HepG2 (cell line): Measurements from ENCODE around the gene STARD8. TPM values are rescaled to one million over a fixed set of nuclear protein-coding genes. Genes with fewer than 3 reads are reported as not detected.

Experiments used
- ATAC-seq: fragments of 200-7000 bp; cut with Tn5 transposase; 3 replicates; pipeline ENCODE4 v1.9.1; 2020; ENCODE audit warnings: mild to moderate bottlenecking, moderate library complexity
- BruUV-seq: library from RNA; stranded (reverse); fragments of 400-500 nt; replicated peaks from 2 replicates; lab custom pipeline; 2021; lab: Mats Ljungman, UMichigan
- CTCF ChIA-PET: fragments of 300-600 bp; formaldehyde crosslinking; extraction: SDS; loops from one replicate; lab custom pipeline; 2021; ENCODE audit warnings: low total read pairs, inconsistent platforms, low intra/inter-chr PET ratio; lab: Yijun Ruan, JAX
- POLR2A ChIA-PET: fragments of 350-600 bp; sonication (Branson Sonifier 250); formaldehyde crosslinking; loops from one replicate; lab custom pipeline; 2020; ENCODE audit warnings: antibody characterized with exemption, inconsistent platforms; lab: Yijun Ruan, JAX
- DNase-seq: peaks from one replicate; pipeline ENCODE4 v3.0.0-alpha.2; 2015; ENCODE audit warnings: low spot score
- FAIRE-seq: peaks from 3 replicates; lab custom pipeline; 2011; peaks lifted over from hg19 to GRCh38; lab: Jason Lieb, UNC
- H2AFZ ChIP-seq: one replicate; pipeline ENCODE4 v1.6.1; 2011; ENCODE audit warnings: low read length, inconsistent platforms
- H3K27ac ChIP-seq: fragments of 300-600 bp; 3 replicates; pipeline ENCODE4 v1.8.0; 2011; ENCODE audit warnings: mixed run types, mild to moderate bottlenecking, mixed read lengths, low read length, inconsistent platforms; ENCODE audit not compliant: insufficient read depth; ENCODE audit errors: extremely low read length
- H3K27me3 ChIP-seq, 2 experiments: fragments of 200-600 bp in 1 of 2; 2 replicates in 1 of 2; 3 replicates in 1 of 2; pipeline versions ENCODE4 v1.6.0 to v1.8.0; 2011; ENCODE audit warnings: low read length in 2 of 2, mild to moderate bottlenecking in 2 of 2, moderate library complexity in 2 of 2, inconsistent platforms in 1 of 2; ENCODE audit not compliant: insufficient read depth in 2 of 2, control insufficient read depth in 1 of 2
- H3K36me3 ChIP-seq, 2 experiments: fragments of 200-600 bp in 1 of 2; replicated peaks in 1 of 2; 2 replicates in 1 of 2; 3 replicates in 1 of 2; pipeline versions ENCODE4 v1.5.1 to v1.8.0; 2011; ENCODE audit warnings: low read length in 2 of 2, inconsistent platforms in 1 of 2; ENCODE audit not compliant: insufficient read depth in 2 of 2, control insufficient read depth in 1 of 2
- H3K4me1 ChIP-seq: 2 replicates; pipeline ENCODE4 v1.5.1; 2012; ENCODE audit warnings: low read length, inconsistent platforms; ENCODE audit not compliant: insufficient read depth
- H3K4me2 ChIP-seq: 2 replicates; pipeline ENCODE4 v1.6.0; 2011; ENCODE audit warnings: low read depth, low read length, inconsistent platforms
- H3K4me3 ChIP-seq, 3 experiments: fragments of 200-600 bp in 1 of 3; sonication (generic), shearing (Covaris generic) in 1 of 3; replicated peaks in 1 of 3; 2 replicates each; pipeline ENCODE4 v1.5.1; 2011 to 2016; ENCODE audit warnings: low read length in 3 of 3, inconsistent platforms in 2 of 3, low read depth in 2 of 3, mild to moderate bottlenecking in 2 of 3, control low read depth in 1 of 3, mixed read lengths in 1 of 3; ENCODE audit not compliant: insufficient read depth in 1 of 3
- H3K79me2 ChIP-seq: one replicate; pipeline ENCODE4 v1.6.1; 2011; ENCODE audit warnings: low read length, inconsistent platforms; ENCODE audit not compliant: insufficient read depth
- H3K9ac ChIP-seq: 2 replicates; pipeline ENCODE4 v1.6.0; 2011; ENCODE audit warnings: mild to moderate bottlenecking, low read depth, low read length, inconsistent platforms; ENCODE audit not compliant: insufficient read depth
- H3K9me3 ChIP-seq: 2 replicates; pipeline ENCODE4 v1.5.1; 2012; ENCODE audit warnings: mild to moderate bottlenecking, low read length
- H4K20me1 ChIP-seq: 2 replicates; pipeline ENCODE4 v1.6.0; 2011; ENCODE audit warnings: inconsistent platforms, mild to moderate bottlenecking, low read length, moderate library complexity; ENCODE audit not compliant: insufficient read depth
- ZNF430 ChIP-seq: sonication (generic); formaldehyde crosslinking; IDR thresholded peaks from 2 replicates; pipeline ENCODE4 v1.9.0; 2021; ENCODE audit warnings: mild to moderate bottlenecking, missing genetic modification reagents
- ZNF816 ChIP-seq: sonication (generic); formaldehyde crosslinking; IDR thresholded peaks from 2 replicates; pipeline ENCODE4 v1.8.0; 2022; ENCODE audit warnings: missing genetic modification reagents, mild to moderate bottlenecking, borderline replicate concordance
- WGBS: methylation state at CpG from one replicate; pipeline ENCODE4 v1.1.6; 2017; ENCODE audit warnings: low lambda C conversion rate; 5-methylcytosine and 5-hydroxymethylcytosine counted together
- in situ Hi-C: cut with HindIII; loops from 2 replicates; pipeline ENCODE4 v1.10.0; 2017; ENCODE audit warnings: low pct_unique_long_range_greater_than_20kb; ENCODE audit not compliant: extremely low pct_ligation_motif_present
- intact Hi-C: fragments of 100-400 bp; cut with micrococcal nuclease; formaldehyde crosslinking; loops from one replicate; pipeline ENCODE4 v1.10.0; 2022; ENCODE audit not compliant: unreplicated experiment
- polyA plus RNA-seq, 8 experiments: library from polyadenylated mRNA; depleted of rRNA in 3 of 8; stranded (reverse) in 7 of 8; unstranded in 1 of 8; fragments of >200 nt; fragmentation: Illumina TruSeq in 4 of 8; extraction: Trizol in 4 of 8; gene quantifications; 2 replicates each; pipeline versions ENCODE4 v1.2.1 to v1.2.3, GENCODE V29; 2011 to 2016; ENCODE audit warnings: low read depth in 4 of 8, missing spikeins in 1 of 8, mixed read lengths in 1 of 8; ENCODE audit not compliant: insufficient read depth in 1 of 8
- total RNA-seq, 5 experiments: library from RNA; depleted of rRNA; stranded (reverse); fragments of >200 nt; fragmentation: Illumina TruSeq; extraction: Trizol; gene quantifications; 2 replicates each; pipeline ENCODE4 v1.2.3, GENCODE V29; 2016; ENCODE audit warnings: low read depth in 1 of 5
- TF ChIP-seq, protein P1 (sequence below): sonication (generic); formaldehyde crosslinking; IDR thresholded peaks from 2 replicates; pipeline ENCODE4 v1.4.0; 2020; ENCODE audit warnings: missing genetic modification reagents

Gene STARD8
- total and polyA plus RNA-seq, 2 of the 13 experiments (the other 11 are each of a cell fraction or from before 2014, with no cell fraction given) = 0.02 to 0.09 TPM

DNA sequence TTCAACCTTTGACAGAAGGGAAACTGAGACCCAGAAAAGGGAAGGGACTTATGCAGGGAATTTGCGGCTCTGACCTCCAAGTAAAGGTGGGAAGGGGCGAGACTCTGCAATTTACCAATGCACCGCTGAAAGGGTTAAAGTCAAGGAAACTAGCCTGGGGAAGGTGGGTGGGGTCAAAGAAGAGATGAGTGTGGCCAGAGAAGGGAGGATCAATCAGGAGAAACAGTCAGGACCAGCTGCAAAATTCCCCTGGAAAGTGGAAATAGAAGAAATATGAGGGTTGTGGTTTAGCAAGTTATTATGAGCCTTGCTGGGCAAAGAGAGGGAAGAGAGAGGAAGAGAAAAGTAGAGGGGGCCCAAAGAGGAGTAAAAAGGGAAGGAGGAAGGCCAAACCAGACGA, 30.5 kb downstream of the STARD8 start:
- Histone ChIP-seq H3K4me3 (no peak overlapping the region), H3K27ac (no peak overlapping the region), H3K9me3 (no peaks in the 10 kb centered on the region), H3K4me1 (no peaks in the 10 kb centered on the region), H3K4me2 (no peak overlapping the region), H3K79me2 (no peaks in the 10 kb centered on the region), H3K9ac (no peak overlapping the region), H3K27me3 (no peaks in the 10 kb centered on the region), H3K36me3 (no peaks in the 10 kb centered on the region), H2AFZ (no peak overlapping the region), H4K20me1 (no peaks in the 10 kb centered on the region)
- TF ChIP-seq, protein P1, sequence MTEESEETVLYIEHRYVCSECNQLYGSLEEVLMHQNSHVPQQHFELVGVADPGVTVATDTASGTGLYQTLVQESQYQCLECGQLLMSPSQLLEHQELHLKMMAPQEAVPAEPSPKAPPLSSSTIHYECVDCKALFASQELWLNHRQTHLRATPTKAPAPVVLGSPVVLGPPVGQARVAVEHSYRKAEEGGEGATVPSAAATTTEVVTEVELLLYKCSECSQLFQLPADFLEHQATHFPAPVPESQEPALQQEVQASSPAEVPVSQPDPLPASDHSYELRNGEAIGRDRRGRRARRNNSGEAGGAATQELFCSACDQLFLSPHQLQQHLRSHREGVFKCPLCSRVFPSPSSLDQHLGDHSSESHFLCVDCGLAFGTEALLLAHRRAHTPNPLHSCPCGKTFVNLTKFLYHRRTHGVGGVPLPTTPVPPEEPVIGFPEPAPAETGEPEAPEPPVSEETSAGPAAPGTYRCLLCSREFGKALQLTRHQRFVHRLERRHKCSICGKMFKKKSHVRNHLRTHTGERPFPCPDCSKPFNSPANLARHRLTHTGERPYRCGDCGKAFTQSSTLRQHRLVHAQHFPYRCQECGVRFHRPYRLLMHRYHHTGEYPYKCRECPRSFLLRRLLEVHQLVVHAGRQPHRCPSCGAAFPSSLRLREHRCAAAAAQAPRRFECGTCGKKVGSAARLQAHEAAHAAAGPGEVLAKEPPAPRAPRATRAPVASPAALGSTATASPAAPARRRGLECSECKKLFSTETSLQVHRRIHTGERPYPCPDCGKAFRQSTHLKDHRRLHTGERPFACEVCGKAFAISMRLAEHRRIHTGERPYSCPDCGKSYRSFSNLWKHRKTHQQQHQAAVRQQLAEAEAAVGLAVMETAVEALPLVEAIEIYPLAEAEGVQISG (CRISPR knock-in tag) = no peak
- TF ChIP-seq ZNF816 (CRISPR knock-in tag) = no peak
- FAIRE-seq (no peak), ATAC-seq (no peak), DNase-seq (no peak)
- intact Hi-C loops (no loop called here), in situ Hi-C loops (no loop called here)
- BruUV-seq = no TSS peak
- ChIA-PET POLR2A (no interaction called here), CTCF (no interaction called here)
- WGBS = 11% methylated on average over 4 of the region's 4 CpGs

DNA sequence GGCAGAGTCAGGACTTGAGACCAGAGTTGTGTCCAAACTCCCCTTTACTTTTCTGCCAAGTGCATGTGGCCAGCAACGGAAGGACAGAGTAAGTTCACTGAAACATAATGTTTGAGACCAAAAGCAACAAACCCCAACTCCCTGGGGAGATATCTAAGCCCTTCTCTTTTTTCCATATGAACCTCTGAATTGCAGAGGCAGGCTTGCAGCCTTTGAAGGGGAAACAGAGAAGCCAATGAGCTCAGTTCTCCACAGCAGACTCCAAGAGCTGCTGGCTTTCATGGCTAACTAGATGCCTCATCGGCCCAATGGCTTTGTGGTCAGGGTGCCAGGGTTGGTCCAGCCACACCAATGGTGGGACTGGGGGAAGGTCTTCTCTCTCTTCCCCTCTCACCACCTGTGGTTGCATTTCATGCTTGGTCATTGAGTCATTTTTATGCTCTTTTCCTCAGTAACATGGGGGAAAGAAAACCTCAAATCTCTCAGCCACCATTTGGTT, 34.0 kb downstream of the STARD8 start:
- in situ Hi-C loops = no loop called here
- no TSS peak for BruUV-seq
- TF ChIP-seq ZNF430 (CRISPR knock-in tag) = no peak
- Histone ChIP-seq H3K27ac (no peak overlapping the region), H3K9ac (no peak overlapping the region), H3K4me3 (no peak overlapping the region), H3K9me3 (no peaks in the 10 kb centered on the region), H3K4me2 (no peak overlapping the region), H3K4me1 (no peaks in the 10 kb centered on the region), H3K36me3 (no peaks in the 10 kb centered on the region), H3K79me2 (no peaks in the 10 kb centered on the region), H3K27me3 (no peaks in the 10 kb centered on the region), H2AFZ (no peak overlapping the region), H4K20me1 (no peaks in the 10 kb centered on the region)
- no CpG with 5 or more reads among the region's 2 CpGs for WGBS
- DNase-seq (no peak), ATAC-seq (no peak), FAIRE-seq (no peak)
- intact Hi-C loops = no loop called here
- ChIA-PET CTCF (no interaction called here), POLR2A (no interaction called here)
